Upper lobe of right lung (tissue), 1 donor: ENCODE data around the gene ZNF248. TPM values are rescaled to one million over a fixed set of nuclear protein-coding genes. Genes with fewer than 3 reads are reported as not detected.
A peak's percentile ranks its signal among the peaks of the same experiment; 100 is the strongest.
"Not testable (repeated sequence)": the region's sequence is repeated elsewhere in the genome, so short reads cannot be mapped to it uniquely, and the experiment has no call there.

Experiments
- ATAC-seq: fragments of 200-7000 bp; cut with Tn5 transposase; one replicate; pipeline ENCODE4 v1.9.1; 2020; ENCODE audit warnings: mild to moderate bottlenecking, moderate library complexity
- DNase-seq: peaks from one replicate; pipeline ENCODE4 v3.0.0-alpha.2; 2020
- H3K27ac ChIP-seq: fragments of 200-600 bp; one replicate; pipeline ENCODE4 v1.8.0; 2022
- H3K27me3 ChIP-seq: fragments of 200-600 bp; one replicate; pipeline ENCODE4 v1.8.0; 2022; ENCODE audit warnings: mild to moderate bottlenecking
- H3K36me3 ChIP-seq: fragments of 200-600 bp; one replicate; pipeline ENCODE4 v1.8.0; 2022
- H3K4me1 ChIP-seq: fragments of 200-600 bp; one replicate; pipeline ENCODE4 v1.8.0; 2022
- H3K4me3 ChIP-seq: fragments of 200-600 bp; one replicate; pipeline ENCODE4 v1.8.0; 2022; ENCODE audit warnings: mild to moderate bottlenecking
- H3K9me3 ChIP-seq: fragments of 200-600 bp; one replicate; pipeline ENCODE4 v1.8.0; 2022
- CTCF ChIP-seq: fragments of 200-600 bp; IDR thresholded peaks from one replicate; pipeline ENCODE4 v1.8.0; 2022; ENCODE audit warnings: antibody characterized with exemption
- intact Hi-C: fragments of 100-400 bp; cut with DNase I; formaldehyde crosslinking; loops from one replicate; pipeline ENCODE4 v1.11.0; 2022
- total RNA-seq: library from RNA; stranded (reverse); fragmentation: NEBNext Ultra II Directional; extraction: Animal tissue kit (Norgen Biotek cat#: 25700); gene quantifications from one replicate; pipeline ENCODE4 v1.2.1, GENCODE V29; 2021
- donor health status: DM: no; HTN: yes; CAD: no; lungs with severe emphysema.

The ZNF248 gene
- total RNA-seq, 1 donor from 2014 or later: 14.3 TPM

- ATAC-seq (no peak), DNase-seq (no peak)
- intact Hi-C loops: no loop called here
- Histone ChIP-seq H3K4me1 (no peaks in the 10 kb centered on the region), H3K27me3 (no peaks in the 10 kb centered on the region), H3K36me3 (no peaks in the 10 kb centered on the region), H3K27ac (no peak overlapping the region), H3K9me3 (no peaks in the 10 kb centered on the region), H3K4me3 (no peak overlapping the region)
- no peak for TF ChIP-seq CTCF
These were observed 8.8 kb upstream of the ZNF248 start for GRCh38 chr10:37865957-37866803.

- Histone ChIP-seq H3K9me3 (no peaks in the 10 kb centered on the region), H3K27me3 (no peaks in the 10 kb centered on the region), H3K36me3 (no peaks in the 10 kb centered on the region), H3K27ac (no peak overlapping the region), H3K4me1 (no peaks in the 10 kb centered on the region), H3K4me3 (no peak overlapping the region)
- no peak for DNase-seq
- TF ChIP-seq CTCF: no peak
- intact Hi-C loops: no loop called here
- ATAC-seq: no peak
These were observed 7.9 kb upstream of the ZNF248 start for GRCh38 chr10:37865264-37865663.

- TF ChIP-seq CTCF: no peak
- no peak overlapping the region for H3K27ac ChIP-seq
- H3K27me3 ChIP-seq: no peaks in the 10 kb centered on the region
- intact Hi-C loops: no loop called here
- DNase-seq (no peak), ATAC-seq (peak; percentile 8)
- H3K9me3 ChIP-seq: no peaks in the 10 kb centered on the region
- no peaks in the 10 kb centered on the region for H3K36me3 ChIP-seq
- H3K4me3 ChIP-seq: no peak overlapping the region
- peaks cover 18% of the 10 kb centered on the region for H3K4me1 ChIP-seq
These were observed 3.2 kb upstream of the ZNF248 start for GRCh38 chr10:37860494-37861190.

GRCh38 chr10:37859270-37859669 lies 1.9 kb upstream of the ZNF248 start:
- H3K9me3 ChIP-seq, intact Hi-C loops, H3K27me3 ChIP-seq, H3K4me3 ChIP-seq, H3K27ac ChIP-seq, DNase-seq, ATAC-seq, H3K36me3 ChIP-seq: not testable (repeated sequence)
- H3K4me1 ChIP-seq: peaks cover 23% of the 10 kb centered on the region

GRCh38 chr10:37856881-37857286 lies 526 bp downstream of the ZNF248 start:
- H3K4me1 ChIP-seq: peaks cover 23% of the 10 kb centered on the region
- ATAC-seq: peak; percentile 1
- no peak for TF ChIP-seq CTCF

GRCh38 chr10:37855636-37856035 lies 1.8 kb downstream of the ZNF248 start:
- Histone ChIP-seq H3K27ac (no peak overlapping the region), H3K36me3 (no peaks in the 10 kb centered on the region), H3K4me1 (peaks cover 23% of the 10 kb centered on the region), H3K9me3 (no peaks in the 10 kb centered on the region), H3K27me3 (no peaks in the 10 kb centered on the region), H3K4me3 (no peak overlapping the region)
- DNase-seq (no peak), ATAC-seq (no peak)
- intact Hi-C loops: no loop called here
- no peak for TF ChIP-seq CTCF

More at GRCh38 chr10:37856881-37857286, 526 bp downstream of the ZNF248 start:
- peak overlapping the region; percentile 95 for H3K4me3 ChIP-seq
- H3K9me3 ChIP-seq: no peaks in the 10 kb centered on the region
- intact Hi-C loops: no loop called here
- no peaks in the 10 kb centered on the region for H3K36me3 ChIP-seq
- peak; percentile 66 for DNase-seq
- peak overlapping the region; percentile 100 for H3K27ac ChIP-seq
- no peaks in the 10 kb centered on the region for H3K27me3 ChIP-seq
